GM12878 (cell line): ENCODE data around the gene GPR26.

Experiments
- BCL3 ChIP-seq: IDR thresholded peaks from 2 replicates; pipeline ENCODE4 v1.6.1; 2011; ENCODE audit warnings: borderline replicate concordance, low read depth, mild to moderate bottlenecking, moderate library complexity, low read length; ENCODE audit not compliant: insufficient read depth, poor library complexity, severe bottlenecking
- CTCF ChIP-seq, 3 experiments: IDR thresholded peaks in 2 of 3; conservative IDR thresholded peaks in 1 of 3; 2 replicates each; pipeline ENCODE4 v1.5.1; 2011; ENCODE audit warnings: low read depth in 3 of 3, low read length in 3 of 3, mild to moderate bottlenecking in 3 of 3, control low read depth in 2 of 3, moderate library complexity in 2 of 3, inconsistent platforms in 1 of 3, mixed read lengths in 1 of 3; ENCODE audit not compliant: control insufficient read depth in 2 of 3, insufficient read depth in 1 of 3; ENCODE audit errors: extremely low read depth in 1 of 3
- RAD21 ChIP-seq: IDR thresholded peaks from 2 replicates; pipeline ENCODE4 v1.6.1; 2011; ENCODE audit warnings: mild to moderate bottlenecking, low read depth, low read length, moderate library complexity; ENCODE audit not compliant: insufficient read depth
- USF2 ChIP-seq: IDR thresholded peaks from 2 replicates; pipeline ENCODE4 v1.6.1; 2011; ENCODE audit warnings: low read depth, low read length, improper control_type of control experiment, borderline replicate concordance

- TF ChIP-seq RAD21 (no peak), CTCF (IDR thresholded peaks at IDR 0.05 in 2 of 3, conservative IDR thresholded peaks at IDR 0.05 in 1 of 3; ENCODE audit: control insufficient read depth in 2 of 3, extremely low read depth in 1 of 3, insufficient read depth in 1 of 3, low read depth in 3 of 3, low read length in 3 of 3) (no peak), USF2 (no peak), BCL3 (no peak)
These were observed 56.2 kb downstream of the GPR26 start for GRCh38 chr10:123722351-123722750.
